ENCODE measurements around the gene MCTP1.
A peak's percentile ranks its signal among the peaks of the same experiment; 100 is the strongest.

The MCTP1 gene

GRCh38 chr5:94811331-94811730 lies 473.6 kb downstream of the MCTP1 start:
- no peak for DNase-seq (ENCODE audit: low spot score)

- DNase-seq (ENCODE audit: low spot score): no peak
Measured at GRCh38 chr5:94810877-94811276, 474.0 kb downstream of the MCTP1 start.

- no peak for DNase-seq (ENCODE audit: low spot score)
Measured at GRCh38 chr5:94810281-94810680, 474.6 kb downstream of the MCTP1 start.

- DNase-seq (ENCODE audit: low spot score): no peak
Measured at GRCh38 chr5:94808497-94808896, 476.4 kb downstream of the MCTP1 start.

- no peak for DNase-seq (ENCODE audit: low spot score)
Measured at GRCh38 chr5:94807985-94808384, 476.9 kb downstream of the MCTP1 start.

GRCh38 chr5:94802450-94802849 lies 482.4 kb downstream of the MCTP1 start:
- peak; percentile 16 for DNase-seq (ENCODE audit: low spot score)

- no peak for DNase-seq (ENCODE audit: low spot score)
Measured at GRCh38 chr5:94796586-94796985, 488.3 kb downstream of the MCTP1 start.

- no peak for DNase-seq (ENCODE audit: low spot score)
Measured at GRCh38 chr5:94793816-94794198, 491.1 kb downstream of the MCTP1 start.

GRCh38 chr5:94793113-94793815 lies 491.6 kb downstream of the MCTP1 start:
- peak; percentile 34 for DNase-seq (ENCODE audit: low spot score)

- DNase-seq (ENCODE audit: low spot score): no peak
Measured at GRCh38 chr5:94791829-94792228, 493.1 kb downstream of the MCTP1 start.

GRCh38 chr5:94788527-94788926 lies 496.4 kb downstream of the MCTP1 start:
- DNase-seq (ENCODE audit: low spot score): no peak

GRCh38 chr5:94784536-94785505 lies 500.1 kb downstream of the MCTP1 start:
- no peak for DNase-seq (ENCODE audit: low spot score)

GRCh38 chr5:94782383-94782782 lies 502.5 kb downstream of the MCTP1 start:
- no peak for DNase-seq (ENCODE audit: low spot score)

- no peak for DNase-seq (ENCODE audit: low spot score)
Measured at GRCh38 chr5:94779684-94780083, 505.2 kb downstream of the MCTP1 start.

GRCh38 chr5:94778732-94779131 lies 506.2 kb downstream of the MCTP1 start:
- no peak for DNase-seq (ENCODE audit: low spot score)

- no peak for DNase-seq (ENCODE audit: low spot score)
Measured at GRCh38 chr5:94778299-94778698, 506.6 kb downstream of the MCTP1 start.

- DNase-seq (ENCODE audit: low spot score): no peak
Measured at GRCh38 chr5:94777056-94777880, 507.6 kb downstream of the MCTP1 start.

- no peak for DNase-seq (ENCODE audit: low spot score)
Measured at GRCh38 chr5:94776167-94776566, 508.7 kb downstream of the MCTP1 start.

- DNase-seq (ENCODE audit: low spot score): no peak
Measured at GRCh38 chr5:94775088-94775487, 509.8 kb downstream of the MCTP1 start.

GRCh38 chr5:94771742-94772141 lies 513.2 kb downstream of the MCTP1 start:
- no peak for DNase-seq (ENCODE audit: low spot score)

- DNase-seq (ENCODE audit: low spot score): no peak
Measured at GRCh38 chr5:94769996-94770395, 514.9 kb downstream of the MCTP1 start.

GRCh38 chr5:94761786-94762185 lies 523.1 kb downstream of the MCTP1 start:
- no peak for DNase-seq (ENCODE audit: low spot score)

Data from kidney capillary endothelial cell (primary cell).